GM12892 (cell line): Measurements from ENCODE around the gene FRMD4B.

Experiments
- POLR2A ChIP-seq: IDR thresholded peaks from 2 replicates; pipeline ENCODE4 v1.6.1; 2011; ENCODE audit warnings: low read depth, low read length, control low read depth
- POLR2AphosphoS5 ChIP-seq: IDR thresholded peaks from 2 replicates; pipeline ENCODE4 v1.6.1; 2011; ENCODE audit warnings: low read depth, low read length, control low read depth
- TAF1 ChIP-seq: IDR thresholded peaks from 2 replicates; pipeline ENCODE4 v1.6.1; 2011; ENCODE audit warnings: low read depth, mild to moderate bottlenecking, control low read depth, low read length, borderline replicate concordance

DNA sequence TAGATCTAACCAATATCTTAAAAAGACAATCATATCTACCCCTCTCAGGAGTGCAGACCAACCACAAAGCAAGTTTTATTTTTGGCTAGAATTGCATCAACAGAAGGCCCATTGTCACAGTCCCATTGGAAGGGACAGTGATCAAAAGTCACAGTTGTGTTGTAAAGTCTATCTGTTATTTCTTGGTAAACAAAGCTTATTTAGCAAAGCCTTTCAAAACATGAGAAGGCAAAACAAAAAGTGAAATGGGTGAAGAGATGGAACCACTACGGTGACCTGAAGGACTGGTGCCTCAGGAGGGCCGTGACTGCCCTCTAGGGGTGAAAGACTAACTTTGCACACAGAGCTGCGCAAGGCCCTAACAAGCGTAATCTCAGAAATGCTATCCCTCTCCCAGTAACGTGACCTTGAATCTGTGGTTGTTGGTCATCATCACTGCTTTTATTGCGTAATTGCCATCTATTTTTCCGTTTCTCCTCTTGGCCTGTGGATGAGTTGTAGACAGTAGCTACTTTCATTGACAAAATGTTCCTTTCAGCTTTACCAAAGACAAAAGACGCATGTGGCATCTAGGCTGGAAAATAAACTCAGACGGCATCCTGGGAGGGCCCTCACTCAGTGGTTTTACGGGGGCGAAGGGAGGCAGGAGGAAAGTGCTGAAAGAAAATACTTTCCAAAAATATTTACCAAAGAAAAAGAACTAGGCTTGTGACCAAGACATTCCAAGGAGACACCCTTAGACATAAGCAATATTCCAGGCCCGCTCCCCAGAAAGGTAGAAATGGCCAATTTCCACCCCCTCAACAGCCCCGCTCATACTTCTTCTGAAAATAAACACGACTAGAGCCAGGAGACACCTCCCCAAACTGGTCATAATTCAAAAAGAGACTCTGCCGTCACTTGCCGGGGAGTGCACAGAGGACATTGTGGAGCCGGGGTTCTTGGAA lies 79.4 kb downstream of the FRMD4B start:
- TF ChIP-seq POLR2AphosphoS5 (no peak), POLR2A (no peak), TAF1 (no peak)
